Midbrain (tissue), 1 donor: Measurements from ENCODE around the gene SRM.
"Not testable (repeated sequence)": the region's sequence is repeated elsewhere in the genome, so short reads cannot be mapped to it uniquely, and the experiment has no call there.

Source experiments
- DNase-seq: peaks from one replicate; lab custom pipeline; 2025; lab: John Stamatoyannopoulos, UW

Gene SRM

DNA sequence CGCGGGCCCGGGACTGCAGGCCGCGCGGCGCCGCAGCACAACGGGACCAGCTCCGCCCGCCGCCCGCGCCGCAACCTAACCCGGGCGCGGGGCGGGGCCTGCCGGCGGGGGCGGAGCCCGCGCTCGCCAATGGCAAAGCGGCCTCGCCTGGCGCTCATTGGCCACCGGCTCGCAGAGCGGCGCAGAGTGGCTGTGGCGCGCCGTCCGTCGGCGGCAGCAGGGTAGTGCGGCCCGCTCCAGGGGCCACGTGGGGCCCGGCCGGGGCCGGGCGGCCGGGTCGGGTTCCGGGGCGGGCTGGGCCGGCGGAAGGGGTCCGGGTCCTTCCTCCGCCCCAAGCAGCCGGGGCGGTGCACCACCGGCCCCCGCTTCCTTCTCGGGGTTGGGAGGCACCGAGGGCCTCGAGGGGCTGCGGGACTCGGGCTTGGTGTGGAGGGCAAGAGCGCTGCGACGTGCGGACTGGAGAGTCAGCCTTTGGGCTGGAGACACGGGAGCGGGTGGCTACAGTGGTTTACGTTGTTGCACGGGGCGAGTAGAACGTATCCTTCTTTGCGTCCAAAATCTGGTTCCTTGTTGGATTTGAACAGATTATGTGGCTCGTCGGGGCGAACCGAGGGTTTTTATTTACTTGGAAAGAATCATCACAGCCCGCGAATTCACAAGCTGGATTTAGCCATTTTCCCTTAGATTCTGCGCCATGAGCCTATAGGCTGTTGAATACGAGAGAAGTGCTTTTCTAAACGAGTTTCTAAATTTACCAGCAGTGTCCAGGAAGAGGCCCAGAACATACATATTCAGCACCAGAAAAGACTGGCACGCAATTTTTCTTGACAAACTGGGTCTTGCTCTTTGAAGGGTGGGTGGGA lies at the start of gene SRM:
SRM (minus strand) TSS at position 51 of the 863 bp plus-strand sequence. CDS start 75 bp downstream, outside the sequence.
- peak; percentile 92 for DNase-seq

GRCh38 chr1:11109047-11109760 lies 49.4 kb upstream of the SRM start:
- peak; percentile 27 for DNase-seq

- no peak for DNase-seq
Measured at GRCh38 chr1:11107599-11107998, 47.8 kb upstream of the SRM start.

DNA sequence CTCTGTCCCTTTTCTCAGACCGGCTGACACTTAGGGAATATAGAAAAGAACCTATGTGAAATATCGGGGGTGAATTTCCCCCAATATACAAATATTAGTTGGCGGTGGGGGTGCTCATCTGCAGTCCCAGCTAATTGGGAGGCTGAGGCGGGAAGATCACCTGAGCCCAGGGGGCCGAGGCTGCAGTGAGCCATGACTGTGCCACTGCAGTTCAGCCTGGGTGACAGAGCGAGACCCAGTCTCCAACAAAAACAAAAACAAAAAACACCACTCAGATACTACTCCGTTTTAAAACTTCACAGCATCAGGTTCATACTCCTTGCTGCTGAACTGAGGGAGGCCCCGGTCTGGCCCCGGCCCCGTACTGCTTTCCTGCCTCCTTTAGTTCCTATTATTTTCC lies 45.8 kb upstream of the SRM start:
- no peak for DNase-seq

DNA sequence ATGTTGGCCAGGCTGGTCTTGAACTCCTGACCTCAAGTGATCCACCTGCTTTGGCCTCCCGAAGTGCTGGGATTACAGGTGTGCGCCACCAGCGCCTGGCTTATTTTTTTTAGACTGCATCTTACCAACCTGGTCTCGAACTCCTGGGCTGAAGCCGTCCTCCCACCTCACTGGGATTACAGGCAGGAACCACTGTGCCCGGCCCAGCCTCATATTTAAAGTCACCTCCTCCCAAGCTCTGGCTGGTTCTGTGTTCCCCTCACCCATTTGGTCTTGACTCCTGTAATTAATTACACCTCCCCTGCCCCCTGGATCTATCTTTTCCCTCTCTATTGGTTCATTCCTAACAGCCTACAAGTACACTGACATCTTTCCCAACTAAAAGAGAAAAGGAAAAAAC lies 41.5 kb upstream of the SRM start:
- DNase-seq: no peak

- DNase-seq: not testable (repeated sequence)
Measured at GRCh38 chr1:11100806-11101205, 41.0 kb upstream of the SRM start.

DNA sequence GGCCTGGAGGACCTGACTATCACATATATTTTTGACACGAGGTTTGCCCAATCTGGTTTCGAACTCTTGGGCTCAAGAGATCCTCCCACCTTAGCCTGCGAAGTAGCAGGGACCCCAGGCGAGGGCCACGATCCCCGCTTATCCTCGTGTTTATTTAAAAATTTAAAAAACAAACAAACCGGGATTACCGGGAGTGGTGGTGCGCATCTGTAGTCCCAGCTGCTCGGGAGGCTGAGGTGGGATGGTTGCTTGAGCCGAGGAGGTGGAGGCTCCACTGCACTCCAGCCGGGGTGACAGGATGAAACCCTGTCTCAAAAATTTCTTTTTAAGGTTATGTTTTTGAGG lies 40.3 kb upstream of the SRM start:
- DNase-seq: no peak

GRCh38 chr1:11099310-11100148 lies 39.7 kb upstream of the SRM start, which contains the start of gene EXOSC10:
EXOSC10 (minus strand) TSS chr1:11099869; CDS start chr1:11099831, 38 bp downstream.
- DNase-seq: peak; percentile 89

- no peak for DNase-seq
Measured at GRCh38 chr1:11098931-11099309, 39.1 kb upstream of the SRM start.

DNA sequence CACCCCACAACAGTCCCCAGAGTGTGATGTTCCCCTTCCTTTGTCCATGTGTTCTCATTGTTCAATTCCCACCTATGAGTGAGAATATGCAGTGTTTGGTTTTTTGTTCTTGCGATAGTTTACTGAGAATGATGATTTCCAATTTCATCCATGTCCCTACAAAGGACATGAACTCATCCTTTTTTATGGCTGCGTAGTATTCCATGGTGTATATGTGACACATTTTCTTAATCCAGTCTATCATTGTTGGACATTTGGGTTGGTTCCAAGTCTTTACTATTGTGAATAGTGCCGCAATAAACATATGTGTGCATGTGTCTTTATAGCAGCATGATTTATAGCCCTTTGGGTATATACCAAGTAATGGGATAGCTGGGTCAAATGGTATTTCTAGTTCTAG lies 24.0 kb upstream of the SRM start:
- not testable (repeated sequence) for DNase-seq

- DNase-seq: no peak
Measured at GRCh38 chr1:11080931-11081330, 21.1 kb upstream of the SRM start.

GRCh38 chr1:11078631-11079030 lies 18.8 kb upstream of the SRM start:
- DNase-seq: no peak

DNA sequence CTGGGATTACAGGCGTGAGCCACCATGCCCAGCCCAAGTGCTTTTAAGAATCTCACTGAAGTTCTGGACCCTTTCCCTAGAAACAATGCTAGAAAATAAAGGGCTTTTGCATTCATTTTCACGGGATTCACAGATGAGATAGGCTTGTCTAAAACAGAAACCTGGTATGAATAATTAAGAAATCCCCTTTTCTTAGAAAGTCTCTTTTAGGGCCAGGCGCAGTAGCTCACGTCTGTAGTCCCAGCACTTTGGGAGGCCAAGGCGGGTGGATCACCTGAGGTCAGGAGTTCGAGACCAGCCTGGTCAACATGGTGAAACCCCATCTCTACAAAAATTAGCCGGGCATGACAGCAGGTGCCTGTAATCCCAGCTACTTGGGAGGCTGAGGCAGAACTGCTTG lies 13.6 kb upstream of the SRM start:
- DNase-seq: not testable (repeated sequence)

DNA sequence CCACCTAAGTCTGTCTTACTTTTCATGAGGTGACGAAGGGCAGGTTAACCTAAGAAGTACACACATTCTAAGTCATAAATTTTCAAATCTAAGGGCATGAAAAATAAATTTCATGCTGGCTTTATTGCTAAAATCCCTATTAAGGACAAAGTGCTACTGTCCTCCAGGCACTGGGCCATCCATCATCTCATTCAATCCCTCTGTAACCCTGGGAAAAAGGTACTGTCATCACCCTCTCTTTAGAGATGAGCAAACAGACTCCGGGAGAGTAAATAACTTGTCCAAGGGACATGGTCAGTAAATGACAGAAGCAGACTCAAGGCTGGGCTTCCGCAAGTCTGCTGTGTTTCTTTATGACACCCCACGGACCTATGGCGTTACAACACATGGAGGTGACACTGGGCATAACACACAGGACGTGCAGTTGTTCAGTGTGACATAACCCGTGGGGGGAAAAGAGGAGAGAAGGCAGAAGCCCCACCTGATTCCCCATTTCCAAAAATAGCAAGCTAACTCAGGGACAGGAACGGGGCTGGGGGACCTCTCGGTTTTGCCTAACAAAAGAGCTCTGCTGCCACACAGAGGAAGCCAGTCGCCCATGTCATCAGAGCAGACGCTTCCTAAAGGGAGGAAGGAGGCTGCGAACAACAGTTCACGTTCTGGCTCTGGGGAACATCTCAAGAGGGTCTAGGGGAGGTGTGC lies 12.5 kb upstream of the SRM start:
- no peak for DNase-seq

GRCh38 chr1:11071463-11072215 lies 11.8 kb upstream of the SRM start:
- DNase-seq: no peak

- DNase-seq: no peak
Measured at GRCh38 chr1:11070876-11071275, 11.1 kb upstream of the SRM start.

DNA sequence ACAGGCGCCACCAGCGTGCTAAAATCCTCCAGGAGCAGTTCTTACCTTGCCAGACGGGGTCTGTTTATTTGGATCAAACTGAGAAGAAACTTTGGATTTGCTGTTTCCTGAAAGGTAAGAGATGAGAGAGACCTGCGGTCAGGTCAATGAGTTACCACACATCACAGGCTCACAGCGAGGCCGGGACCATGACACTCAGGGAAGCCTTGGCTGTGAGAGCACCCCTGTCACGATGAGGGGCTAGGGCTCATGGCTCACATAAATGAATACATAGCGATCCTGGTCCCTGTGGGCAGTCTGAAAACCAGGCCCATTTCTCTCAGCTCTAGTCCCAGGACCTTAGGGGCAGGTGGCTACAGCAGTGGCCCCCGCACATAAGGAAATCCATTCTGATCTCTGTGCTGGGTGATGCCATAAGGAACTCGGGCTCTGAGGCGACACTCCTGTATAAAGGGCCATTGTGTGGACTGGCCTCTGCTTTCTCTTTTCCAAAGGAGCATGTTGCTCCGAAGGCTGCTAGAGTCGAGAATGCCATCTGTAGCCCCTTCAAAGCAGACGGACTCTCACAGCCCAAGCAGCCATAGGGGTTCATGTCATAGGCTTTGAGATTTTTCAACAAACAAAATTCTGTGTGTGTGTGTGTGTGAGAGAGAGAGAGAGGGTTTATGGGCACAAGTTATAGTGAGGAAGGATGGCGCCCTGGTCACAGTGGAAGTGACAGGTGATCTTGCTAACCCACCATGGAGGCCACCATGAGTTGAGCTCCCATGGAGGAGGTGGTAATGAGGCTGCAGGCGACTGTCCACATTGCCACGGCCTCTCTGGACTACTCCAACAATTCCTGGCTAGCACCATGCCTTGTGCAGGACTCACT lies 9.0 kb upstream of the SRM start:
- no peak for DNase-seq

DNA sequence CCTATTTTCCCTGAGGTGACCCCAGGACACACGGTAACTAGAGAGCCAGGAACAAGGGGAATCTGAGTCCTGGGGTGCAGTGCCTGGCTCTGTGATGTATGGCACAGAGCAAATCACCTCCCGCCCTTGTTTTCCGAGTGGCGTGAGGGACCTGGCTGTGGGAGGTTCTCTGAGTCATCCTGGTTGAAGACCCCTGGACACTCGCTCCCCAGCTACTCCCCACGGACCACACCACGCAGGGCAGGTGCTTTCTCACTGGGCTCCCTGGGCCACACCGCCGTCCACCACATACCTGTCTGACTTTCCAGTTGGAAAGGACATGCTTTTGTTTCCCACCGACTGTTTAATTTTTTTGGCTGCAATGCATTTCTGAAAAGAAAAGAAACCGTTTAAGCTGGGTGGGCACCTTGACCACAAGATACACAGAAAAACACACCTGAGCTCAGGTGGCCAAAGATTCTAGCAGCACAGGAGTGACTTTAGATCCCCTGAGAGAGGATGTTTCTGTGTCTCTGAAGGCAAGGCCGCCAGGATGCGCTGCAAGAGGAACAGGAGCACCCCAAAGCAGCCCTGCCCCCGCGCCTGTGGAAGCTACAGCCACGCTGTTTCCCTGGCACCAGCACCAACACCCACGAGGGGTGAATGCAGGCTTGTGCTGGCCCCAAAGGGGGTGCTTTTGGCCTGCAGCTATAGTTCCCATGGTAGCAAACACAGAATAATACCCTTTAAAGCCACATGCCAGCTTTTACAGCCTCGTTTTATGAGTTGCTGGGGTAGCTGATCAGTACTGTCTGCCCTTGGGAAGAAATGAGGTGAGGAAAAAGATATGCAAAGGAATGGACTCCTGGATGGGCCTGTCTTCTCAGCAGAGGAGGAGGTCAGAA lies 8.1 kb upstream of the SRM start:
- DNase-seq: no peak

DNA sequence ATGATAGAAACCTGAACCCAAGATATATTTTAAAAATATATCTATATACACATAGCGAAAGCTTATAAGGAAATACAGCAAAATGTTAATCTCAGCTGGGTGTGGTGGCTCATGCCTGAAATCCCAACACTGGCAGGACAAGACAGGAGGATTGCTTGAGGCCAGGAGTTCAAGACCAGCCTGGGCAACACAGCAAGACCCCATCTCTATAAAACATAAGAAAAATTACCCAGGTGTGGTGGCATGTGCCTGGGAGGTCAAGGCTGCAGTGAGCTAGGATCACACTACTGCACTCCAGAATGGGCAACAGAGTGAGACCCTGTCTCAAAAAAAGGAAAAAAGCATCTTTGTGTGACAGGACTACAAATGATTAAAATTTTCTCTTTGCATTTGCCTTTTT lies 6.0 kb upstream of the SRM start:
- DNase-seq: no peak
